Caco-2 (cell line): Measurements from ENCODE around the gene PDE4D. TPM values are rescaled to one million over a fixed set of nuclear protein-coding genes. Genes with fewer than 3 reads are reported as not detected.

Source experiments
- BruUV-seq: library from RNA; stranded (reverse); fragments of 400-500 nt; replicated peaks from 2 replicates; lab custom pipeline; 2021; lab: Mats Ljungman, UMichigan
- CTCF ChIA-PET: fragments of 300-600 bp; sonication (Branson Sonifier 250); formaldehyde crosslinking; loops from one replicate; lab custom pipeline; 2022; ENCODE audit warnings: antibody characterized with exemption; lab: Charles Lee
- POLR2A ChIA-PET: fragments of 300-600 bp; sonication (Branson Sonifier 250); formaldehyde crosslinking; loops from one replicate; lab custom pipeline; 2022; ENCODE audit warnings: antibody characterized with exemption; lab: Charles Lee
- DNase-seq, 2 experiments: peaks; one replicate each; pipeline versions ENCODE4 v3.0.0 to v3.0.0-alpha.2; 2020 to 2022
- H3K27me3 ChIP-seq: replicated peaks from 2 replicates; pipeline ENCODE4 v1.6.0; 2011; ENCODE audit warnings: low read length; ENCODE audit not compliant: control insufficient read depth, insufficient read depth
- H3K36me3 ChIP-seq: 2 replicates; pipeline ENCODE4 v1.5.1; 2011; ENCODE audit warnings: low read length; ENCODE audit not compliant: control insufficient read depth, insufficient read depth
- H3K4me1 ChIP-seq: fragments of 250-450 bp; sonication (Bioruptor Pico); 2 replicates; pipeline ENCODE4 v1.5.1; 2020; ENCODE audit warnings: mild to moderate bottlenecking
- H3K4me3 ChIP-seq: 2 replicates; pipeline ENCODE4 v1.5.1; 2011; ENCODE audit warnings: low read depth, mild to moderate bottlenecking, control low read depth, low read length
- H3K9me3 ChIP-seq: fragments of 250-450 bp; sonication (Bioruptor Pico); 2 replicates; pipeline ENCODE4 v1.5.1; 2020; ENCODE audit warnings: mild to moderate bottlenecking, moderate library complexity
- H3K27ac Mint-ChIP-seq: one replicate; pipeline ENCODE4 v1.8.0; 2022; ENCODE audit warnings: mixed read lengths; ENCODE audit not compliant: unreplicated experiment
- H3K27me3 Mint-ChIP-seq: one replicate; pipeline ENCODE4 v1.8.0; 2022; ENCODE audit warnings: mixed read lengths; ENCODE audit not compliant: insufficient read depth, unreplicated experiment
- H3K36me3 Mint-ChIP-seq: one replicate; pipeline ENCODE4 v1.8.0; 2022; ENCODE audit warnings: mild to moderate bottlenecking, mixed read lengths; ENCODE audit not compliant: insufficient read depth, unreplicated experiment
- H3K4me1 Mint-ChIP-seq: one replicate; pipeline ENCODE4 v1.8.0; 2022; ENCODE audit warnings: low read depth, mixed read lengths; ENCODE audit not compliant: unreplicated experiment
- H3K4me3 Mint-ChIP-seq: one replicate; pipeline ENCODE4 v1.8.0; 2022; ENCODE audit warnings: mild to moderate bottlenecking, moderate library complexity, mixed read lengths; ENCODE audit not compliant: unreplicated experiment
- H3K9me3 Mint-ChIP-seq: one replicate; pipeline ENCODE4 v1.8.0; 2022; ENCODE audit warnings: mixed read lengths; ENCODE audit not compliant: unreplicated experiment
- CTCF ChIP-seq, 2 experiments: fragments of 200-600 bp in 1 of 2; IDR thresholded peaks; 1 replicate in 1 of 2; 2 replicates in 1 of 2; pipeline versions ENCODE4 v1.5.1 to v1.8.0; 2011 to 2022; ENCODE audit warnings: antibody characterized with exemption in 1 of 2, control low read depth in 1 of 2, inconsistent platforms in 1 of 2, low read depth in 1 of 2, low read length in 1 of 2, mild to moderate bottlenecking in 1 of 2, moderate library complexity in 1 of 2; ENCODE audit not compliant: insufficient read depth in 1 of 2, severe bottlenecking in 1 of 2, unreplicated experiment in 1 of 2
- intact Hi-C: fragments of 100-400 bp; cut with micrococcal nuclease; formaldehyde crosslinking; loops from one replicate; pipeline ENCODE4 v1.10.0; 2022; ENCODE audit not compliant: unreplicated experiment
- total RNA-seq: library from RNA; stranded (reverse); gene quantifications from 2 replicates; pipeline ENCODE4 v1.2.3, GENCODE V29; 2022

PDE4D gene
- total RNA-seq, 1 experiment from 2014 or later = 89.8 TPM

GRCh38 chr5:59828623-59829022 lies 64.9 kb downstream of the PDE4D start:
- no peak overlapping the region for H3K27ac Mint-ChIP-seq
- Histone ChIP-seq H3K36me3 (no peaks in the 10 kb centered on the region), H3K4me3 (no peak overlapping the region), H3K4me1 (no peaks in the 10 kb centered on the region), H3K9me3 (no peaks in the 10 kb centered on the region), H3K27me3 (no peaks in the 10 kb centered on the region)
- TF ChIP-seq CTCF (IDR thresholded peaks at IDR 0.05; ENCODE audit: insufficient read depth in 1 of 2, low read depth in 1 of 2, low read length in 1 of 2, severe bottlenecking in 1 of 2, unreplicated experiment in 1 of 2) = no peak
- H3K9me3 Mint-ChIP-seq = no peaks in the 10 kb centered on the region
- no peaks in the 10 kb centered on the region for H3K4me1 Mint-ChIP-seq
- CTCF ChIA-PET = no interaction called here
- no peak for DNase-seq
- intact Hi-C loops = no loop called here
- H3K36me3 Mint-ChIP-seq = no peaks in the 10 kb centered on the region
- POLR2A ChIA-PET = no interaction called here
- BruUV-seq = no TSS peak
- no peak overlapping the region for H3K4me3 Mint-ChIP-seq
- peaks cover 21% of the 10 kb centered on the region for H3K27me3 Mint-ChIP-seq

- H3K4me1 Mint-ChIP-seq = no peaks in the 10 kb centered on the region
- POLR2A ChIA-PET = no interaction called here
- intact Hi-C loops = no loop called here
These were observed 66.5 kb downstream of the PDE4D start for GRCh38 chr5:59826996-59827395.

GRCh38 chr5:59823420-59823819 lies 70.1 kb downstream of the PDE4D start:
- no peaks in the 10 kb centered on the region for H3K27me3 ChIP-seq
- no peaks in the 10 kb centered on the region for H3K9me3 ChIP-seq
- H3K4me3 ChIP-seq = no peak overlapping the region
- intact Hi-C loops = no loop called here
- peaks cover 10% of the 10 kb centered on the region for H3K27me3 Mint-ChIP-seq
- no peak overlapping the region for H3K27ac Mint-ChIP-seq
- no peaks in the 10 kb centered on the region for H3K36me3 Mint-ChIP-seq
- DNase-seq = no peak
- no peak overlapping the region for H3K4me3 Mint-ChIP-seq
- BruUV-seq = no TSS peak
- ChIA-PET POLR2A (no interaction called here), CTCF (no interaction called here)
- TF ChIP-seq CTCF (IDR thresholded peaks at IDR 0.05; ENCODE audit: insufficient read depth in 1 of 2, low read depth in 1 of 2, low read length in 1 of 2, severe bottlenecking in 1 of 2, unreplicated experiment in 1 of 2) = no peak
- no peaks in the 10 kb centered on the region for H3K36me3 ChIP-seq
- H3K4me1 ChIP-seq = no peaks in the 10 kb centered on the region
- H3K9me3 Mint-ChIP-seq = no peaks in the 10 kb centered on the region
- H3K4me1 Mint-ChIP-seq = no peaks in the 10 kb centered on the region

More at GRCh38 chr5:59826996-59827395, 66.5 kb downstream of the PDE4D start:
- Histone ChIP-seq H3K9me3 (no peaks in the 10 kb centered on the region), H3K27me3 (no peaks in the 10 kb centered on the region), H3K4me3 (no peak overlapping the region), H3K4me1 (no peaks in the 10 kb centered on the region), H3K36me3 (no peaks in the 10 kb centered on the region)
- DNase-seq = no peak
- no TSS peak for BruUV-seq
- H3K27ac Mint-ChIP-seq = no peak overlapping the region
- H3K9me3 Mint-ChIP-seq = no peaks in the 10 kb centered on the region
- no peaks in the 10 kb centered on the region for H3K36me3 Mint-ChIP-seq
- TF ChIP-seq CTCF (IDR thresholded peaks at IDR 0.05; ENCODE audit: insufficient read depth in 1 of 2, low read depth in 1 of 2, low read length in 1 of 2, severe bottlenecking in 1 of 2, unreplicated experiment in 1 of 2) = no peak
- CTCF ChIA-PET = no interaction called here
- no peak overlapping the region for H3K4me3 Mint-ChIP-seq
- H3K27me3 Mint-ChIP-seq = peaks cover 16% of the 10 kb centered on the region
